Nephron progenitor cell (in vitro differentiated cells): ENCODE measurements around the gene RASL11B.

ENCODE experiments used
- DNase-seq: peaks from one replicate; pipeline ENCODE4 v3.0.0; 2021
- H3K27ac Mint-ChIP-seq: 2 replicates; pipeline ENCODE4 v1.8.0; 2021; ENCODE audit warnings: mild to moderate bottlenecking, moderate library complexity, mixed read lengths
- H3K27me3 Mint-ChIP-seq: 2 replicates; pipeline ENCODE4 v1.8.0; 2021; ENCODE audit warnings: mild to moderate bottlenecking, low read depth, mixed read lengths; ENCODE audit not compliant: poor library complexity
- H3K36me3 Mint-ChIP-seq: 2 replicates; pipeline ENCODE4 v1.8.0; 2021; ENCODE audit warnings: low read depth, mixed read lengths
- H3K4me1 Mint-ChIP-seq: 2 replicates; pipeline ENCODE4 v1.8.0; 2021; ENCODE audit warnings: mixed read lengths
- H3K4me3 Mint-ChIP-seq: 2 replicates; pipeline ENCODE4 v1.8.0; 2021; ENCODE audit warnings: mild to moderate bottlenecking, moderate library complexity, mixed read lengths
- H3K9me3 Mint-ChIP-seq: 2 replicates; pipeline ENCODE4 v1.8.0; 2021; ENCODE audit warnings: mild to moderate bottlenecking, moderate library complexity, mixed read lengths
- CTCF ChIP-seq: fragments of 200-600 bp; sonication (generic); IDR thresholded peaks from 2 replicates; pipeline ENCODE4 v1.5.0; 2021; ENCODE audit warnings: antibody characterized with exemption

RASL11B gene

GRCh38 chr4:52836678-52837077, 25.4 kb upstream of the RASL11B start:
- no peak for DNase-seq
- H3K36me3 Mint-ChIP-seq = no peaks in the 10 kb centered on the region
- H3K4me1 Mint-ChIP-seq = peaks cover 45% of the 10 kb centered on the region
- H3K27ac Mint-ChIP-seq = no peak overlapping the region
- peaks cover 7% of the 10 kb centered on the region for H3K27me3 Mint-ChIP-seq
- H3K4me3 Mint-ChIP-seq = no peak overlapping the region
- H3K9me3 Mint-ChIP-seq = no peaks in the 10 kb centered on the region
- TF ChIP-seq CTCF = no peak

- Mint-ChIP-seq H3K9me3 (no peaks in the 10 kb centered on the region), H3K4me1 (peaks cover 57% of the 10 kb centered on the region), H3K27me3 (peaks cover 3% of the 10 kb centered on the region), H3K36me3 (no peaks in the 10 kb centered on the region), H3K4me3 (no peak overlapping the region), H3K27ac (peak overlapping the region; percentile 5)
- TF ChIP-seq CTCF = no peak
- DNase-seq = no peak
Observed at GRCh38 chr4:52837716-52838558, 24.2 kb upstream of the RASL11B start.

- Mint-ChIP-seq H3K4me3 (no peak overlapping the region), H3K36me3 (no peaks in the 10 kb centered on the region), H3K27me3 (peaks cover 3% of the 10 kb centered on the region), H3K4me1 (peaks cover 67% of the 10 kb centered on the region), H3K27ac (no peak overlapping the region), H3K9me3 (no peaks in the 10 kb centered on the region)
- no peak for TF ChIP-seq CTCF
- DNase-seq = no peak
Observed at GRCh38 chr4:52838729-52839586, 23.2 kb upstream of the RASL11B start.

GRCh38 chr4:52840531-52841370, 21.4 kb upstream of the RASL11B start:
- Mint-ChIP-seq H3K4me1 (peaks cover 70% of the 10 kb centered on the region), H3K9me3 (no peaks in the 10 kb centered on the region), H3K27me3 (peaks cover 3% of the 10 kb centered on the region), H3K27ac (peak overlapping the region; percentile 74), H3K36me3 (no peaks in the 10 kb centered on the region), H3K4me3 (no peak overlapping the region)
- DNase-seq = no peak
- no peak for TF ChIP-seq CTCF

GRCh38 chr4:52841682-52842456, 20.2 kb upstream of the RASL11B start:
- H3K27ac Mint-ChIP-seq = peak overlapping the region; percentile 64

More at GRCh38 chr4:52841682-52842456, 20.2 kb upstream of the RASL11B start:
- DNase-seq = no peak
- Mint-ChIP-seq H3K36me3 (no peaks in the 10 kb centered on the region), H3K4me3 (no peak overlapping the region), H3K27me3 (peaks cover 2% of the 10 kb centered on the region), H3K9me3 (no peaks in the 10 kb centered on the region), H3K4me1 (peaks cover 68% of the 10 kb centered on the region)
- TF ChIP-seq CTCF = no peak
